ENCODE results near the gene IMPDH2. TPM values are rescaled to one million over a fixed set of nuclear protein-coding genes. Genes with fewer than 3 reads are reported as not detected.

IMPDH2 gene
- total RNA-seq, 2 donors from 2014 or later, result 32.1 to 68.7 TPM

GRCh38 chr3:49025005-49025792 is 4.0 kb downstream of the IMPDH2 start:
- H3K4me3 ChIP-seq, result no peak overlapping the region
- no peak overlapping the region for H3K27ac ChIP-seq
- H3K36me3 ChIP-seq, result peaks cover 42% of the 10 kb centered on the region
- peaks cover 0 to 49% of the 10 kb centered on the region in 2 donors for H3K4me1 ChIP-seq
- DNase-seq (ENCODE audit: low spot score), result no peak
- H3K27me3 ChIP-seq, result no peaks in the 10 kb centered on the region
- no peak for TF ChIP-seq CTCF (IDR thresholded peaks at IDR 0.05)
- H3K9me3 ChIP-seq, result no peaks in the 10 kb centered on the region

DNA sequence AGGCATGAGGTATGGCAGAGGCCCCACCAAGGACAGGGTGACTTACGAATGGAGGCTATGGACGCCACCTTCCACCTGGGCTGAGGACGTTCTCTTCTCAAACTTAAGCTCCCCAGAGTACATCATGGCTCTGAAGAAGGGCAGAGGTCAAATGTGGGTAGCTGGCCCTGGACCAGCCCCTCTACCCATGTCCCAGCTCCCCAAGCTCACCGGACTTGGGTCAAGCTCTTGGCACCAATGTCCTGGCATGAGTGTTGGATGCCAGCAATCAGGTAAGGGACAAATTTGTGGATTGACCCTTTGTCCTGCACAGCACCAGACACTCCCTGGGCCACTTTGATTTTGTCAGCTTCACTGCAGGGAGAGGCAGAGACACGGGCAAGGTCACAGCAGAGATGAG is 4.7 kb downstream of the IMPDH2 start:
- no peak overlapping the region for H3K27ac ChIP-seq
- no peaks in the 10 kb centered on the region for H3K27me3 ChIP-seq
- no peak overlapping the region for H3K4me3 ChIP-seq
- no peaks in the 10 kb centered on the region for H3K9me3 ChIP-seq
- peaks cover 41% of the 10 kb centered on the region for H3K36me3 ChIP-seq
- no peak for DNase-seq (ENCODE audit: low spot score)
- TF ChIP-seq CTCF (IDR thresholded peaks at IDR 0.05), result no peak
- peaks cover 0 to 57% of the 10 kb centered on the region in 2 donors for H3K4me1 ChIP-seq

DNA sequence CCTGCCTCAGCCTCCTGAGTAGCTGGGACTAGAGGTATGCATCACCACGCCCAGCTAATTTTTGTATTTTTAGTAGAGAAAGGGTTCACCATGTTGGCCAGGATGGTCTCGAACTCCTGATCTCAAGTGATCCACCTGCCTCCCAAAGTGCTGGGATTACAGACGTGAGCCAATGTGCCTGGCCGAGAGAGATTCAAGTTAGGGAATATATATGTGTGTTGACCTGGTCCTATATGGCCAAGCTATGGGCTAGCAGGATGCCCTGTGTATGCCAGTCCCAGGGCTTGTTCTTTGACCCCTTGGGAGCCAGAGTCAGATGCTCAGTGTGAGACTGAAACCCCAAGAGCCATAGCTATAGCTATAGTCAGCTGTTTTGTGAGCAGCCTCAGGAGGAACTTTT is 5.4 kb downstream of the IMPDH2 start:
- DNase-seq (ENCODE audit: low spot score), result no peak
- Histone ChIP-seq H3K4me3 (no peak overlapping the region), H3K27me3 (no peaks in the 10 kb centered on the region), H3K9me3 (no peaks in the 10 kb centered on the region), H3K4me1 (peaks cover 0 to 60% of the 10 kb centered on the region in 2 donors), H3K27ac (no peak overlapping the region), H3K36me3 (peaks cover 41% of the 10 kb centered on the region)
- TF ChIP-seq CTCF (IDR thresholded peaks at IDR 0.05), result no peak

- no peak for DNase-seq (ENCODE audit: low spot score)
- H3K36me3 ChIP-seq, result peaks cover 41% of the 10 kb centered on the region
- no peaks in the 10 kb centered on the region for H3K27me3 ChIP-seq
- H3K4me3 ChIP-seq, result peak overlapping the region; percentile 85 to 94
- no peak for TF ChIP-seq CTCF (IDR thresholded peaks at IDR 0.05)
- peaks cover 0 to 58% of the 10 kb centered on the region in 2 donors for H3K4me1 ChIP-seq
- H3K27ac ChIP-seq, result peak overlapping the region; percentile 100
- no peaks in the 10 kb centered on the region for H3K9me3 ChIP-seq
These were observed 6.5 kb downstream of the IMPDH2 start for GRCh38 chr3:49022688-49023171.

GRCh38 chr3:49021813-49022687 is 7.1 kb downstream of the IMPDH2 start, which contains the start of gene NDUFAF3:
TSS of gene NDUFAF3 (plus strand) at chr3:49022121. CDS start at chr3:49022145, 24 bp downstream.
- Histone ChIP-seq H3K9me3 (no peaks in the 10 kb centered on the region), H3K36me3 (peaks cover 41% of the 10 kb centered on the region), H3K27me3 (no peaks in the 10 kb centered on the region), H3K27ac (peak within 1 kb of the TSS; percentile 100), H3K4me3 (peak within 1 kb of the TSS; percentile 85 to 94), H3K4me1 (peaks cover 0 to 63% of the 10 kb centered on the region in 2 donors)
- DNase-seq (ENCODE audit: low spot score), result peak; percentile 89
- TF ChIP-seq CTCF (IDR thresholded peaks at IDR 0.05), result peak; percentile 95 to 99
